Stimulated activated CD4-positive, alpha-beta T cell treated with anti-CD3 and anti-CD28 coated beads, Interleukin-15, amount 100 ng/mL, for 24 hours (primary cell): Measurements from ENCODE around the gene TUBA3C.
A peak's percentile ranks its signal among the peaks of the same experiment; 100 is the strongest.

Source experiments
- DNase-seq: peaks from one replicate; pipeline ENCODE4 v3.0.0-alpha.2; 2020

TUBA3C gene

DNA sequence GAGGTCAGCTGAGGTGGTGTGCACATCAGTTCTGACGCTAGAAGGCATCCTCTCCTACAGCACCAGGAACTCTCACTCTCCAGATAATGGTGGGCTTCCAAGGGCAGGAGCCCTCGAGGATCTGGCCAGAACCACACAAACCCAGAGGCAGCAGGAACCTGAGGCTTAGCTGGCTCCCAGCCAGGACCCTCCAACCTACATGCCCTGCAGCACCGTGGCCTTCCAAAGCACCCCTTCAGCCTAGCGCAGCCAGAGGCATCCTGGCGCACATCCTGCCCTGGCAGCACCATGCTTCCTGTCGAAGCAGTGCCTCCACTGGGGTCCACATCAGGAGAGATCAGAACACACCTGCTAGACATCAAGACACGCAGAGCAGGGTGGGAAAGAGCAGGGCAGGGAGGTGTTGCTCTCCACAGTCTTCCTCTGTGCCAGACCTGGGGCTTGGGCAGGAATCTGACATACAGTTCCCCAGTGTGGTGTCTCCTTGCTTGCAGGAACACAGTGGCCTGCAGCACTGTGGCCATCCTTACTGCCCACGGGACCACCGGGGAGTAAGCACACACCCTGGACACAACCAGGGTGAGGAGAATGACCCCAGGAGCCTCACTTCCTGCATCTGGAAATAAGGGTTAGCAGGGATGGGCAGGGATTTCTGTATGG, 21.7 kb downstream of the TUBA3C start:
- no peak for DNase-seq

DNA sequence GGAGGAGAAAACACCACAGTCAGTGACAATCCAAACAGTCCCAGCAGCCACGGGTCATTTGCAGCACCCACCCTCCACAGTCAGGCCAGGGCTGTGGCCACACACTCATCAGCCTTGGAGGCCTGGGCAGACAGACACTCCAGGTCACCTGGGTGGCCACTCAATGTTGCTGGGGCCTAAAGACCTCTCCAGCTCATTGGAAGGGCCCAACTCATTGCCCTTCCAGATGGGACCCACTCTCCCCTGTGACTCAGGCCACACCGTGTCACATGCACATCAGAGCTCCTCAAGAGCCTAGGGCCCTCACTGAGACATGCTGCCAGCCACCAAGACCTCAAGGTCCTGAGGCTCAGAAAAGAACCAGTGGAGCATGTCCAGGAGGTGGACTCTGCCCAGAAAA, 22.4 kb downstream of the TUBA3C start:
- DNase-seq, result no peak

DNA sequence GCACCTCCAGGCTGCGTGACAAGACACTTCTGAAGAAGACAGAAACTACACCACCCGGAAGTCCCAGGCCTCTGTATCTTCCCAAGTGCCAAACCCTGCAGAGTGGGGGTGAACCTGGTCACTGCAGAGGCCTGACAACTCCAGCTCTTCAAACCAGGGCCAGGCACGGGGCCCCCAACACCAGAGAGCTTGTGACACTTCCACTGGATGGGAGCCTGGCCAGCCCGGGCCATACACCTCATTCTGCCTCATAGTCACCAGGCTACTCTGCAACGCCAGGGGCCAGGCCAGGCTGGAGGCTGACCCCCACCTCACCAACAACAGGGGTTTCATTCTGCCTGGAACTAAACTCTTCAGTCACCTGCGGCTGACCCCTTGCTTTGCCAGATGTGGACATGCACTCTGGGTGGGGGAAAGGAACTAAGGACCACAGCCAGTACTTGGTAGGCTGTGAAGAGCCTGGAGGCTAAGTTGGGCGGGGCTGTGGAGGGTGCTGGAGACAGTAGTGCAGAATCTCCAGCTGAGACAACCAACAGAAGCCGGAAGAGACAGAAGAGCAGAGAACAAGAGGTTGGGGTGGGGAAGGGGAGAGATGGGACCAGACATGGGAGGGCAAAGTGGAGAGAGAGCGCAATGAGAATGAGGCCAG, 23.0 kb downstream of the TUBA3C start:
- DNase-seq, result no peak

DNA sequence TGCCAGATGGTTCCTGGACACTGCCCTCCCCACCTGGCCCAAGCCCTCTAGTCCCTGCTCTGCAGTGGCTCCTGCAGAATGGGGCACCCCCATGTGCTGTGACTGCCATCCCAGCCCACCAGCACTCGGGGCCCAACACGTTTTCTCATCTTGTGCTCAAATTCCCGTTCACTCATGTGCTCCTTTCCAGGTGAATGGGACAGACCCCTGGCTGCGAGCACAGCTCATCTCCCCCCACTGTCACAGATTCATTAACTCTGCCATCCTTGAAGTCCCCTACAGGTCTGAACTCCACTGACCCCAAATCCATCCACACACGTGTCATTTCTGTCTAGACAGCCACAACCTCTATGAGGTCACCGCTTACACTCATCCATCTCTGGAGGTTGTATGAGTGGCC, 23.6 kb downstream of the TUBA3C start:
- DNase-seq, result no peak

DNA sequence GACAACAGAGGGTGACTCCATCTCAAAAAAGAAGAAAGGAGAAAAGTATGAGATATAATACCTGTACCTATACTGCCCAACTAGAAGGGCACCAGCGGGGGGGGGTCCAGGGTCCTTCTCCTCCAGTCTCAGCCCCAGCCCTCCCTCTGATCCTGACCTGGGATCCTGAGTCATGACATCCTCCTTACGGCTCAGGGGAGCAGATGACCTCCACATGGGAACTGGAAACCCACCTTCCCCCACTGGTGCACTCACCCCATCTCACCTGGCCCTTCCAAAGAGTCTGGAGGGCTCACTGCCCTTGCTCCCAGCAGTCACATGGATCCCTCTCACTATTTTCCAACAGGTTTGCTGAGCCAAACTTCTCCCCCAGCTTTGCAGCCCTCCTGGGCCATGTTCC, 24.2 kb downstream of the TUBA3C start:
- DNase-seq, result no peak

GRCh38 chr13:19156013-19156825, 25.4 kb downstream of the TUBA3C start:
- no peak for DNase-seq

GRCh38 chr13:19155321-19155861, 26.2 kb downstream of the TUBA3C start:
- DNase-seq, result no peak

DNA sequence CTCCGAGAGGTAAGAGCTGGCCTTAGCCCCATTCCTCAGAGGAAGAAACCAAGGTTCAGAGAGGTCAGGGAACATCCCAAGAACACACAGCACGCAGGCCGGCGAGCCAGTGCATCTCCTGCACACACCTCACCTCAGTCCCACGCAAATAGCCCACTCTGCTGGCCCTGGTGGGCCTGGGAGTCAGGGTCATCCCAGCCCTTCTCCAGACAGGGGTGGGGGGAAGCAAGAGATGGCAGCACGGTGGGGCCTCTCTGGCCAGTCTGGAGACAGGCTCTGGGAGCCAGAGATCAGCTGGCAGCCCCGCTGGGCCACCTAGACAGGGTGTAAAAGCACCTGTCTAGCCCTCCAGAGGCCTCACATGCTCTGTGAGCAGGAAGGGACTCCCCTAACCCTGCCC, 26.8 kb downstream of the TUBA3C start:
- no peak for DNase-seq

- DNase-seq, result peak; percentile 40
These were observed 27.7 kb downstream of the TUBA3C start for GRCh38 chr13:19153782-19154450.

DNA sequence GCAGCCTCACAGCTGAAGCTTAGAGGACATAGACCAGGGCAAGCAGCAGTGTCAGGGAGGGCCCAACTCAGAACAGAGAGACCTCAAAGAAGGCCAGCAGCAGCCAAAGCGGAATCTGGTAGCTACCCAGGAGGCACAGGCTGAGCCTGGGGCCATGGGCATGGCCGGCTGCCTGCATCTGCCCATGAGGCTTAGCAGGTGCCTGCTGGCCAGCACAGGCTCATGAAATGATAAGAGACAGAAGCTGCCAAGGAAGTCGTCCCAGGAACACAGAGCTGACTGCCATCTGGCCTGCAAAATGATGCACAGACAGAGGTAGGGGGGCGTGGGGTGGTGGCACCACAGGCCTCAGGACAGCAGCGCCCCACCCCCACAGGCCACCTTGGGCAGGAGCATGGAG, 29.2 kb downstream of the TUBA3C start:
- DNase-seq, result no peak

- DNase-seq, result no peak
These were observed 29.9 kb downstream of the TUBA3C start for GRCh38 chr13:19151581-19152263.

GRCh38 chr13:19150712-19151228, 30.9 kb downstream of the TUBA3C start:
- no peak for DNase-seq

DNA sequence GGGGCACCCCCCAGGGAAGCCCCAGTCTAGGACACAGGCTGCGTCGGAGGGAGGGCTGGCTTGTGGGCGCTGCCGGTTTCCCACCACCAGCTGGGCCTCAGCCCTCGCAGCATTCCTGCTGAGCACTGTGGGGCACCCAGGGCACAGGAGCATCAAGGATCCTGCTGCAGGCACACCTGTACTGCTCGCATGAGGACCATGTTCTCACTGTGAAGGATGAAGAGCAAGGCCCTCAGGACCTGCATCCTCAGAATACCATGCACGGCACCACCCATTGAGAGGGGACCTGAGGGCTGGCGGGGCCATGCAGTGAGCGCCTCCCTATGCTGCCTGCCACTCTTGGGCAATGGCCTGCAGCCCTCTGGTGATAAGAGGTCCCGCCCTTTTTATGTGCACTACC, 31.4 kb downstream of the TUBA3C start:
- DNase-seq, result no peak

DNA sequence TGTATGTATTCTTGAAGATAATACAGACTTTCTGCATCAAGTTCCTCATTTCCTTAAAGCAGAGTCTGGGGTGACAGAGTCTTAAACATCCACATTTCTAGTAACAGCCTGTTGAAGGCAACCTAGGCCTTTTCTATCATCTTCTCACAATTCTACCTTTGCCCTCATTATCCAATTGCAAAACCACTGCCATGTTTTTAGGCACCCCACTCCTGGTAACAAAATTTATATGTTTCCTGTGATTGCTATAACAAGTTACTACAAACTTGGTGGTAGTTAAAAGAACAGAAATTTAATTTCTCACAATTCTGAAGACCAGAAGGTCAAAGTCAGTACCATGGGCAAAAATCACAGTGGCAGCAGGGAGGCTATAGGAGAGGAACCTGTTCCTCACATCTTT, 33.1 kb downstream of the TUBA3C start:
- no peak for DNase-seq
